Osteoblast (primary cell): ENCODE data around the gene SPTLC2. TPM values are rescaled to one million over a fixed set of nuclear protein-coding genes. Genes with fewer than 3 reads are reported as not detected.

Source experiments
- DNase-seq: peaks from one replicate; pipeline ENCODE4 v3.0.0; 2011; ENCODE audit warnings: low spot score, mixed read lengths; ENCODE audit not compliant: insufficient read length; ENCODE audit errors: missing footprints
- H2AFZ ChIP-seq: 2 replicates; pipeline ENCODE4 v1.6.0; 2011; ENCODE audit warnings: mild to moderate bottlenecking, low read length
- H3K27ac ChIP-seq: 2 replicates; pipeline ENCODE4 v1.5.1; 2011; ENCODE audit warnings: mild to moderate bottlenecking, low read depth, low read length, moderate library complexity
- H3K27me3 ChIP-seq: 2 replicates; pipeline ENCODE4 v1.6.0; 2012; ENCODE audit warnings: mild to moderate bottlenecking, control low read depth, inconsistent platforms, low read length, moderate library complexity; ENCODE audit not compliant: insufficient read depth
- H3K36me3 ChIP-seq: 2 replicates; pipeline ENCODE4 v1.5.1; 2011; ENCODE audit warnings: mild to moderate bottlenecking, low read length, control low read depth, moderate library complexity; ENCODE audit not compliant: insufficient read depth
- H3K4me1 ChIP-seq: 2 replicates; pipeline ENCODE4 v1.5.1; 2011; ENCODE audit warnings: mild to moderate bottlenecking, low read length, control low read depth, moderate library complexity; ENCODE audit not compliant: insufficient read depth
- H3K4me2 ChIP-seq: 2 replicates; pipeline ENCODE4 v1.6.0; 2011; ENCODE audit warnings: mild to moderate bottlenecking, low read length; ENCODE audit not compliant: insufficient read depth
- H3K4me3 ChIP-seq: fragments of 200-600 bp; sonication (generic); 3 replicates; pipeline ENCODE4 v1.5.1; 2012; ENCODE audit warnings: mild to moderate bottlenecking, low read length, inconsistent platforms; ENCODE audit not compliant: insufficient read depth
- H3K79me2 ChIP-seq: 2 replicates; pipeline ENCODE4 v1.6.0; 2012; ENCODE audit warnings: mild to moderate bottlenecking, low read length, control low read depth, inconsistent platforms; ENCODE audit not compliant: insufficient read depth
- H3K9me3 ChIP-seq: 2 replicates; pipeline ENCODE4 v1.5.1; 2011; ENCODE audit warnings: low read depth, low read length, control low read depth
- H4K20me1 ChIP-seq: 2 replicates; pipeline ENCODE4 v1.6.0; 2012; ENCODE audit warnings: mild to moderate bottlenecking, low read length, control low read depth; ENCODE audit not compliant: insufficient read depth
- CTCF ChIP-seq: IDR thresholded peaks from 2 replicates; pipeline ENCODE4 v1.5.1; 2011; ENCODE audit warnings: mild to moderate bottlenecking, low read depth, low read length, moderate library complexity; ENCODE audit errors: extremely low read depth
- total RNA-seq: library from RNA; depleted of rRNA; stranded (reverse); fragments of >200 nt; gene quantifications from 2 replicates; pipeline ENCODE4 v1.2.3, GENCODE V29; 2012

SPTLC2 gene
- total RNA-seq, 1 donor = 59.0 TPM

GRCh38 chr14:77475432-77476115 lies 140.9 kb downstream of the SPTLC2 start:
- DNase-seq = no peak
- Histone ChIP-seq H3K4me3 (no peak overlapping the region), H3K4me2 (no peak overlapping the region), H4K20me1 (no peaks in the 10 kb centered on the region), H3K27ac (no peak overlapping the region), H3K79me2 (no peaks in the 10 kb centered on the region), H3K36me3 (no peaks in the 10 kb centered on the region), H2AFZ (no peak overlapping the region), H3K4me1 (no peaks in the 10 kb centered on the region), H3K9me3 (no peaks in the 10 kb centered on the region), H3K27me3 (peaks cover 18% of the 10 kb centered on the region)
- no peak for TF ChIP-seq CTCF

GRCh38 chr14:77474479-77475177 lies 141.8 kb downstream of the SPTLC2 start:
- no peaks in the 10 kb centered on the region for H3K4me1 ChIP-seq
- H3K36me3 ChIP-seq = peaks cover under 1% of the 10 kb centered on the region
- H3K27ac ChIP-seq = no peak overlapping the region
- H3K4me2 ChIP-seq = no peak overlapping the region
- DNase-seq = no peak
- H3K79me2 ChIP-seq = no peaks in the 10 kb centered on the region
- H3K4me3 ChIP-seq = no peak overlapping the region
- H4K20me1 ChIP-seq = no peaks in the 10 kb centered on the region
- peaks cover 18% of the 10 kb centered on the region for H3K27me3 ChIP-seq
- H2AFZ ChIP-seq = no peak overlapping the region
- H3K9me3 ChIP-seq = no peaks in the 10 kb centered on the region
- TF ChIP-seq CTCF = no peak

GRCh38 chr14:77473921-77474320 lies 142.5 kb downstream of the SPTLC2 start:
- H3K79me2 ChIP-seq = no peaks in the 10 kb centered on the region
- no peaks in the 10 kb centered on the region for H3K4me1 ChIP-seq
- TF ChIP-seq CTCF = no peak
- no peak overlapping the region for H2AFZ ChIP-seq
- no peak overlapping the region for H3K27ac ChIP-seq
- DNase-seq = no peak
- no peak overlapping the region for H3K4me3 ChIP-seq
- no peak overlapping the region for H3K4me2 ChIP-seq
- peaks cover 18% of the 10 kb centered on the region for H3K27me3 ChIP-seq
- H3K36me3 ChIP-seq = peaks cover 8% of the 10 kb centered on the region
- no peaks in the 10 kb centered on the region for H3K9me3 ChIP-seq
- H4K20me1 ChIP-seq = no peaks in the 10 kb centered on the region

- no peak for TF ChIP-seq CTCF
- H3K9me3 ChIP-seq = no peaks in the 10 kb centered on the region
- no peaks in the 10 kb centered on the region for H3K4me1 ChIP-seq
- no peak overlapping the region for H2AFZ ChIP-seq
- H3K4me2 ChIP-seq = no peak overlapping the region
- H3K27ac ChIP-seq = no peak overlapping the region
- H3K79me2 ChIP-seq = no peaks in the 10 kb centered on the region
- DNase-seq = no peak
- H3K4me3 ChIP-seq = no peak overlapping the region
- peaks cover 14% of the 10 kb centered on the region for H3K27me3 ChIP-seq
- H4K20me1 ChIP-seq = no peaks in the 10 kb centered on the region
- H3K36me3 ChIP-seq = peaks cover 36% of the 10 kb centered on the region
These were observed 146.1 kb downstream of the SPTLC2 start for GRCh38 chr14:77470224-77470870.
